Activated CD4-positive, alpha-beta T cell treated with anti-CD3 and anti-CD28 coated beads for 36 hours (primary cell): ENCODE data around the gene LINC01488. TPM values are rescaled to one million over a fixed set of nuclear protein-coding genes. Genes with fewer than 3 reads are reported as not detected.
A peak's percentile ranks its signal among the peaks of the same experiment; 100 is the strongest.

Experiments used
- ATAC-seq: fragments of 200-7000 bp; cut with Tn5 transposase; one replicate; pipeline ENCODE4 v1.10.0; 2021; ENCODE audit warnings: mild to moderate bottlenecking, moderate library complexity
- CTCF ChIA-PET: fragments of 350-600 bp; sonication (Branson Sonifier 250); formaldehyde crosslinking; loops from one replicate; lab custom pipeline; 2021; ENCODE audit warnings: antibody characterized with exemption; lab: Charles Lee
- POLR2A ChIA-PET: fragments of 350-600 bp; sonication (Branson Sonifier 250); formaldehyde crosslinking; loops from one replicate; lab custom pipeline; 2021; ENCODE audit warnings: antibody characterized with exemption, inconsistent platforms; lab: Charles Lee
- DNase-seq: peaks from one replicate; pipeline ENCODE4 v3.0.0-alpha.2; 2020
- H3K27ac Mint-ChIP-seq: one replicate; pipeline ENCODE4 v1.8.0; 2021; ENCODE audit warnings: mixed read lengths
- H3K27me3 Mint-ChIP-seq: one replicate; pipeline ENCODE4 v1.8.0; 2021; ENCODE audit warnings: mixed read lengths
- H3K36me3 Mint-ChIP-seq: one replicate; pipeline ENCODE4 v1.8.0; 2021; ENCODE audit warnings: low read depth, mixed read lengths
- H3K4me1 Mint-ChIP-seq: one replicate; pipeline ENCODE4 v1.8.0; 2021; ENCODE audit warnings: mixed read lengths
- H3K4me3 Mint-ChIP-seq: one replicate; pipeline ENCODE4 v1.8.0; 2021; ENCODE audit warnings: mild to moderate bottlenecking, moderate library complexity, mixed read lengths
- H3K9me3 Mint-ChIP-seq: one replicate; pipeline ENCODE4 v1.8.0; 2021; ENCODE audit warnings: low read depth, mixed read lengths
- intact Hi-C, 2 experiments: fragments of 100-400 bp; cut with DNase I in 1 of 2; cut with micrococcal nuclease in 1 of 2; formaldehyde crosslinking; loops; one replicate each; pipeline versions ENCODE4 v1.14.2 to v1.15.1; 2022 to 2024; cut with DNase I, micrococcal nuclease
- total RNA-seq, 2 experiments: library from RNA; stranded (reverse); gene quantifications; one replicate each; pipeline ENCODE4 v1.2.3, GENCODE V29; 2021

Gene LINC01488
- total RNA-seq, 2 experiments from 2014 or later, result not detected

GRCh38 chr11:69439651-69440464 is 41.6 kb upstream of the LINC01488 start:
- intact Hi-C loops, result loop anchor here in 1 of 2 experiments (5.0 kb wide), 1 partner anchor 202 kb away; the partner anchor contains the start of gene CCND1
- Mint-ChIP-seq H3K9me3 (no peaks in the 10 kb centered on the region), H3K27ac (no peak overlapping the region), H3K36me3 (no peaks in the 10 kb centered on the region), H3K4me3 (no peak overlapping the region), H3K27me3 (peaks cover 10% of the 10 kb centered on the region), H3K4me1 (peaks cover 16% of the 10 kb centered on the region)
- no peak for DNase-seq
- ATAC-seq, result no peak
- POLR2A ChIA-PET, result no interaction called here
- CTCF ChIA-PET, result no interaction called here

GRCh38 chr11:69440876-69441275 is 40.6 kb upstream of the LINC01488 start:
- CTCF ChIA-PET, result interaction anchor here (0.8 kb wide), 1 partner anchor 145 kb away, joined by 3 read pairs; no protein-coding TSS in a partner anchor
- Mint-ChIP-seq H3K27me3 (peaks cover 7% of the 10 kb centered on the region), H3K4me3 (no peak overlapping the region), H3K9me3 (no peaks in the 10 kb centered on the region), H3K36me3 (no peaks in the 10 kb centered on the region), H3K4me1 (peaks cover 16% of the 10 kb centered on the region), H3K27ac (no peak overlapping the region)
- intact Hi-C loops, result loop anchor here in 1 of 2 experiments (5.0 kb wide), 1 partner anchor 201 kb away; the partner anchor contains the start of gene CCND1
- POLR2A ChIA-PET, result no interaction called here
- ATAC-seq (no peak), DNase-seq (no peak)

DNA sequence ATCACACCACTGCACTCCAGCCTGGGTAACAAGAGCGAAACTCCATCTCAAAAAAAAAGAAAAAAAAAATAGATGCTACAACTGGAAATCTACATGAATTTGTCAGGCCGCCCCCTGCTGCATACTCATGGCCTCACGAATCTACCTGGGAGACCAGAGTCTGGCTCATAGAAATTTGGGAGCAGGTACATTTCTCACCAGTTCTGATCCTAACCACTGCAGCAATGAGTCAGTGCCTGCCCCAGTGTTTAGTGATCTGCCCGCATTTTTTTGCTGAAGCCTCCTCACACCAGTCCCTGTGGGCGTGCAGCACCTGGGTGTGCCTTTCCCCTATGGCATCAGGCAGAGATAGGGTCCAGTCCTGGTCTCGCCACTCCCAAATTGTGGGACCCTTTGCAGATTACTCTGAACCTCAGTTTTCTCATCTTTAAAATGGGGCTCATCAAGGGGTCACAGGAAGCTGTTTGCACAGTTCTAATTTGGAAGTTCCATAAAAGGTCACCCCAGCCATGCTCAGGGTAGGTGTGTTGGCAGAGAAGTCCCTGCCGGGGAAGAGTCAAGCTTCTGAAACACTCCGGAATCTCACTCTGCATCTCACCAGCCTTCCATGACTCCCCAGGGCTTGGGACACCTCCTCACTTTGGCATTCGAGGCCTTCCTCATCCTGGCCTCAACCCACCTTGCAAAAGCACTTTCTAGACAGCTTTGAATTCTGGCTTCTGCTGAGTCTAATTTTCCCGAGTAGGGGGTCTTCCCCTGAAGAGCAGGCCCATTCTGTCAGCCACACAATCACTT is 39.3 kb upstream of the LINC01488 start:
- no peak overlapping the region for H3K27ac Mint-ChIP-seq
- ATAC-seq (peak; percentile 18), DNase-seq (peak; percentile 34)
- H3K4me3 Mint-ChIP-seq, result no peak overlapping the region
- ChIA-PET CTCF (interaction anchor here (0.7 kb wide), 1 partner anchor 538 kb away, joined by 3 read pairs; no protein-coding TSS in a partner anchor), POLR2A (no interaction called here)
- H3K4me1 Mint-ChIP-seq, result peaks cover 16% of the 10 kb centered on the region
- no peaks in the 10 kb centered on the region for H3K9me3 Mint-ChIP-seq
- H3K27me3 Mint-ChIP-seq, result peaks cover 10% of the 10 kb centered on the region
- no peaks in the 10 kb centered on the region for H3K36me3 Mint-ChIP-seq
- intact Hi-C loops, result loop anchor here in 1 of 2 experiments (5.0 kb wide), 1 partner anchor 200 kb away; the partner anchor contains the start of gene CCND1

DNA sequence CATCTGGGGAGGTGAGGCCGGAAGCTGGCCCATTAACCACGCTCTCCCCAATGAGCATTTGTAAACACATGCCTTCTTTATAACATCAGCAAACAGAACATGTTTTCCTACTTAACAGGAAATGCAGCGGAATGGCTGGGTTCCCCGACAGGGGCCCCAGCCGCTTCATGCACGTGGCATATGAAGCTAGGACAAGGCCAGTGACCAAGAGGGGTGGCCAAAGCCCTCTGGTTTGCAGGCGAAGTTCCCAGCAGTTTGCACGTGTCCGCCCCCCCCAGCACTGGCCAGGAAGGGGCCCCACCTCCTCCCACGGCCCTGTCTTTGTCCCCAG is 38.7 kb upstream of the LINC01488 start:
- Mint-ChIP-seq H3K27ac (no peak overlapping the region), H3K4me3 (no peak overlapping the region), H3K27me3 (peaks cover 10% of the 10 kb centered on the region), H3K36me3 (no peaks in the 10 kb centered on the region), H3K4me1 (peaks cover 16% of the 10 kb centered on the region), H3K9me3 (no peaks in the 10 kb centered on the region)
- ChIA-PET POLR2A (no interaction called here), CTCF (interaction anchor here (0.7 kb wide), 1 partner anchor 539 kb away, joined by 3 read pairs; no protein-coding TSS in a partner anchor)
- ATAC-seq (no peak), DNase-seq (no peak)
- intact Hi-C loops, result loop anchor here (1.0 to 5.0 kb wide), 7 partner anchors 16 to 341 kb away; partner anchors contain the start of gene CCND1 (in 1 of the 2)

- DNase-seq, result peak; percentile 88
Measured at GRCh38 chr11:69443138-69443967, 38.1 kb upstream of the LINC01488 start.

GRCh38 chr11:69443968-69444364 is 37.5 kb upstream of the LINC01488 start:
- POLR2A ChIA-PET, result interaction anchor here (0.6 kb wide), 1 partner anchor 37 kb away, joined by 3 read pairs; no protein-coding TSS in a partner anchor
- H3K27ac Mint-ChIP-seq, result peak overlapping the region; percentile 14

More at GRCh38 chr11:69443138-69443967, 38.1 kb upstream of the LINC01488 start:
- Mint-ChIP-seq H3K27me3 (peaks cover 13% of the 10 kb centered on the region), H3K27ac (peak overlapping the region; percentile 14), H3K4me3 (peak overlapping the region; percentile 48), H3K36me3 (no peaks in the 10 kb centered on the region), H3K9me3 (no peaks in the 10 kb centered on the region), H3K4me1 (peaks cover 16% of the 10 kb centered on the region)
- intact Hi-C loops, result loop anchor here (1.0 to 5.0 kb wide), 7 partner anchors 17 to 342 kb away; partner anchors contain the start of gene CCND1 (in 1 of the 2)
- ChIA-PET CTCF (interaction anchor here (0.7 kb wide), 1 partner anchor 539 kb away, joined by 3 read pairs; no protein-coding TSS in a partner anchor), POLR2A (interaction anchor here (0.6 kb wide), 1 partner anchor 37 kb away, joined by 3 read pairs; no protein-coding TSS in a partner anchor)
- ATAC-seq, result peak; percentile 89

GRCh38 chr11:69444381-69445130 is 36.9 kb upstream of the LINC01488 start:
- ATAC-seq (no peak), DNase-seq (peak; percentile 13)
- POLR2A ChIA-PET, result no interaction called here
- Mint-ChIP-seq H3K27ac (no peak overlapping the region), H3K4me1 (peaks cover 16% of the 10 kb centered on the region), H3K4me3 (no peak overlapping the region), H3K27me3 (peaks cover 15% of the 10 kb centered on the region), H3K9me3 (no peaks in the 10 kb centered on the region), H3K36me3 (no peaks in the 10 kb centered on the region)
- CTCF ChIA-PET, result no interaction called here
- intact Hi-C loops, result loop anchor here in 1 of 2 experiments (5.0 kb wide), 1 partner anchor 198 kb away; the partner anchor contains the start of gene CCND1

More at GRCh38 chr11:69443968-69444364, 37.5 kb upstream of the LINC01488 start:
- intact Hi-C loops, result loop anchor here (1.0 to 5.0 kb wide), 7 partner anchors 18 to 343 kb away; partner anchors contain the start of gene CCND1 (in 1 of the 2)
- peaks cover 16% of the 10 kb centered on the region for H3K4me1 Mint-ChIP-seq
- no peak for DNase-seq
- no peak for ATAC-seq
- H3K36me3 Mint-ChIP-seq, result no peaks in the 10 kb centered on the region
- peaks cover 15% of the 10 kb centered on the region for H3K27me3 Mint-ChIP-seq
- peak overlapping the region; percentile 48 for H3K4me3 Mint-ChIP-seq
- no peaks in the 10 kb centered on the region for H3K9me3 Mint-ChIP-seq
- CTCF ChIA-PET, result no interaction called here

- peaks cover 16% of the 10 kb centered on the region for H3K4me1 Mint-ChIP-seq
- no peak overlapping the region for H3K4me3 Mint-ChIP-seq
- no peaks in the 10 kb centered on the region for H3K36me3 Mint-ChIP-seq
- H3K9me3 Mint-ChIP-seq, result no peaks in the 10 kb centered on the region
- no peak for ATAC-seq
- H3K27me3 Mint-ChIP-seq, result peaks cover 19% of the 10 kb centered on the region
- DNase-seq, result no peak
- no peak overlapping the region for H3K27ac Mint-ChIP-seq
- ChIA-PET POLR2A (no interaction called here), CTCF (no interaction called here)
- intact Hi-C loops, result no loop called here
Measured at GRCh38 chr11:69445131-69445470, 36.4 kb upstream of the LINC01488 start.

DNA sequence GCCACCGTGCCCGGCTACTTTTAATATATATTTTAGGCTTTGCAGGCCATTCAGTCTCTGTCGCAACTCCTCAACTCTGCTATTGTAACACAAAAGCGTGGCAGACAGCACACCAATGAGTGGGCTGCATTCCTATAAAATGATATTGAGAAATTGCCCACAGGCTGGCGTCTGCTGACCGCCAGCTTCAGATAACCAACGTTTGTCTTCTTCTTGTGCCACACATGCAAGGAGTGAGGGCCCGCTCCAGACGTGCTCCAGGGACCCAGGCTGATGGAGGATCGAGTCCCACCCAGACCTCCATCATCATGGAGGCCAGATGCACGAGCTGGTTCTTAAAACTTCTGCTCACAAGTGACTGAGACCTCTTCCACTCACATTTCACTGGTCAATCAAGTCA is 35.4 kb upstream of the LINC01488 start:
- CTCF ChIA-PET, result no interaction called here
- Mint-ChIP-seq H3K27me3 (peaks cover 24% of the 10 kb centered on the region), H3K9me3 (no peaks in the 10 kb centered on the region), H3K4me1 (peaks cover 16% of the 10 kb centered on the region), H3K36me3 (no peaks in the 10 kb centered on the region), H3K27ac (no peak overlapping the region), H3K4me3 (no peak overlapping the region)
- POLR2A ChIA-PET, result no interaction called here
- intact Hi-C loops, result no loop called here
- DNase-seq (no peak), ATAC-seq (no peak)

- H3K27me3 Mint-ChIP-seq, result peaks cover 29% of the 10 kb centered on the region
- no peak overlapping the region for H3K4me3 Mint-ChIP-seq
- no peaks in the 10 kb centered on the region for H3K36me3 Mint-ChIP-seq
- DNase-seq (no peak), ATAC-seq (no peak)
- no peaks in the 10 kb centered on the region for H3K9me3 Mint-ChIP-seq
- H3K4me1 Mint-ChIP-seq, result peaks cover 16% of the 10 kb centered on the region
- H3K27ac Mint-ChIP-seq, result no peak overlapping the region
- POLR2A ChIA-PET, result no interaction called here
- intact Hi-C loops, result no loop called here
- CTCF ChIA-PET, result no interaction called here
Measured at GRCh38 chr11:69447786-69448185, 33.7 kb upstream of the LINC01488 start.
